ENCODE results near the gene MANF. TPM values are rescaled to one million over a fixed set of nuclear protein-coding genes. Genes with fewer than 3 reads are reported as not detected.

Gene MANF
- total and polyA plus RNA-seq, 2 of the 13 experiments (the other 11 are each of a cell fraction or from before 2014, with no cell fraction given), result 55.4 to 269 TPM

GRCh38 chr3:51384726-51385473 lies at the start of gene MANF (continued):
- TF ChIP-seq ZNF512 (CRISPR knock-in tag; IDR thresholded peaks at IDR 0.05) (no peak), STAG1 (CRISPR knock-in tag; IDR thresholded peaks at IDR 0.05) (no peak), GATA4 (IDR thresholded peaks at IDR 0.05; ENCODE audit: borderline replicate concordance, low read depth) (peak; percentile 42; the same call in 1 of the 2 replicates), ZNF205 (CRISPR knock-in tag; IDR thresholded peaks at IDR 0.05) (no peak), BRD4 (CRISPR knock-in tag; IDR thresholded peaks at IDR 0.05) (peak; percentile 96), TRIM22 (IDR thresholded peaks at IDR 0.05) (no peak), SOX6 (IDR thresholded peaks at IDR 0.05) (no peak), SOX6 (CRISPR knock-in tag; IDR thresholded peaks at IDR 0.05) (peak; percentile 71), RXRA (CRISPR knock-in tag; IDR thresholded peaks at IDR 0.05) (no peak; the same call in 1 of the 2 replicates), ZNF274 (CRISPR knock-in tag; IDR thresholded peaks at IDR 0.05) (peak; percentile 91), GTF3A (CRISPR knock-in tag; conservative IDR thresholded peaks at IDR 0.05) (no peak), TEAD2 (CRISPR knock-in tag; IDR thresholded peaks at IDR 0.05) (no peak), FOXM1 (CRISPR knock-in tag; IDR thresholded peaks at IDR 0.05) (0 out of 2 replicates have a peak, but pooled peaks have one; percentile 21), ZNF552 (CRISPR knock-in tag; IDR thresholded peaks at IDR 0.05; ENCODE audit: borderline replicate concordance) (no peak; the same call in 1 of the 2 replicates), ZNF337 (CRISPR knock-in tag; IDR thresholded peaks at IDR 0.05; ENCODE audit: borderline replicate concordance, low read depth) (peak; percentile 84; the same call in 1 of the 2 replicates), ZFP36L1 (CRISPR knock-in tag; IDR thresholded peaks at IDR 0.05) (0 out of 2 replicates have a peak, but pooled peaks have one; percentile 50), ZNF816 (CRISPR knock-in tag; IDR thresholded peaks at IDR 0.05; ENCODE audit: borderline replicate concordance) (no peak), ATF7-NPFF (CRISPR knock-in tag; IDR thresholded peaks at IDR 0.05; ENCODE audit: low read depth) (peak; percentile 35), ELF1 (CRISPR knock-in tag; IDR thresholded peaks at IDR 0.05) (peak; percentile 81), ZNF841 (CRISPR knock-in tag; IDR thresholded peaks at IDR 0.05; ENCODE audit: borderline replicate concordance) (no peak), RORA (CRISPR knock-in tag; IDR thresholded peaks at IDR 0.05) (no peak), ZNF747 (CRISPR knock-in tag; IDR thresholded peaks at IDR 0.05; ENCODE audit: borderline replicate concordance) (peak; percentile 41; the same call in 1 of the 2 replicates), NAIF1 (CRISPR knock-in tag; IDR thresholded peaks at IDR 0.05; ENCODE audit: borderline replicate concordance) (no peak), RAD21 (CRISPR knock-in tag; IDR thresholded peaks at IDR 0.05) (peak; percentile 25; the same call in 1 of the 2 replicates)
- TF ChIP-seq, protein P1, sequence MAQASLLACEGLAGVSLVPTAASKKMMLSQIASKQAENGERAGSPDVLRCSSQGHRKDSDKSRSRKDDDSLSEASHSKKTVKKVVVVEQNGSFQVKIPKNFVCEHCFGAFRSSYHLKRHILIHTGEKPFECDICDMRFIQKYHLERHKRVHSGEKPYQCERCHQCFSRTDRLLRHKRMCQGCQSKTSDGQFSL (CRISPR knock-in tag; IDR thresholded peaks at IDR 0.05), result no peak
- TF ChIP-seq, protein P2, sequence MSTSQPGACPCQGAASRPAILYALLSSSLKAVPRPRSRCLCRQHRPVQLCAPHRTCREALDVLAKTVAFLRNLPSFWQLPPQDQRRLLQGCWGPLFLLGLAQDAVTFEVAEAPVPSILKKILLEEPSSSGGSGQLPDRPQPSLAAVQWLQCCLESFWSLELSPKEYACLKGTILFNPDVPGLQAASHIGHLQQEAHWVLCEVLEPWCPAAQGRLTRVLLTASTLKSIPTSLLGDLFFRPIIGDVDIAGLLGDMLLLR (CRISPR knock-in tag; IDR thresholded peaks at IDR 0.05), result peak; percentile 37; the same call in 1 of the 2 replicates

Data from HepG2 (cell line).